T-helper 1 cell (primary cell): ENCODE measurements around the gene NAA38.
A peak's percentile ranks its signal among the peaks of the same experiment; 100 is the strongest.

Source experiments
- DNase-seq, 5 donors: peaks; one replicate each; pipeline ENCODE4 v3.0.0-alpha.2; 2012 to 2020
- total RNA-seq, 4 donors: gene quantifications; one replicate each; lab custom pipeline; 2026; lab: John Stamatoyannopoulos, UW

NAA38 gene
- total RNA-seq = 10.5 to 14.7 (median 13.0) reads per million in 4 donors

GRCh38 chr17:7856811-7857712, at the start of gene NAA38:
Gene NAA38, minus strand, starts transcription at chr17:7857559. Its CDS starts 96 bp downstream, at chr17:7857463.
- peak; percentile 86 to 99 (median 94) for DNase-seq

GRCh38 chr17:7903154-7904103, 46.1 kb upstream of the NAA38 start:
- DNase-seq = no peak

GRCh38 chr17:7897773-7898172, 40.4 kb upstream of the NAA38 start:
- no peak for DNase-seq

- no peak for DNase-seq
Measured at GRCh38 chr17:7897090-7897489, 39.7 kb upstream of the NAA38 start.

- no peak for DNase-seq
Measured at GRCh38 chr17:7894866-7895265, 37.5 kb upstream of the NAA38 start.

GRCh38 chr17:7894226-7894625, 36.9 kb upstream of the NAA38 start:
- no peak for DNase-seq

GRCh38 chr17:7893187-7893880, 36.0 kb upstream of the NAA38 start:
- no peak for DNase-seq

GRCh38 chr17:7889166-7889955, 32.0 kb upstream of the NAA38 start:
- peak in 2 of 5 donors; percentile 19 to 28 for DNase-seq

- peak in 3 of 5 donors; percentile 25 to 47 (median 34) for DNase-seq
Measured at GRCh38 chr17:7888184-7888920, 31.0 kb upstream of the NAA38 start, which contains the start of gene CHD3. Gene CHD3, plus strand, starts transcription at chr17:7888789. Its CDS starts 212 bp downstream, at chr17:7889001.

- peak; percentile 69 to 94 (median 83) for DNase-seq
Measured at GRCh38 chr17:7887482-7888183, 30.3 kb upstream of the NAA38 start.

- DNase-seq = no peak
Measured at GRCh38 chr17:7887038-7887481, 29.7 kb upstream of the NAA38 start.

- peak; percentile 40 to 69 (median 62) for DNase-seq
Measured at GRCh38 chr17:7886227-7887037, 29.1 kb upstream of the NAA38 start.

- DNase-seq = peak in 3 of 5 donors; percentile 24 to 48 (median 37)
Measured at GRCh38 chr17:7885367-7886226, 28.2 kb upstream of the NAA38 start.

GRCh38 chr17:7884581-7885366, 27.4 kb upstream of the NAA38 start:
- peak in 4 of 5 donors; percentile 22 to 57 (median 26) for DNase-seq

GRCh38 chr17:7883781-7884386, 26.5 kb upstream of the NAA38 start:
- DNase-seq = peak in 4 of 5 donors; percentile 19 to 42 (median 25)

- DNase-seq = no peak
Measured at GRCh38 chr17:7882629-7883028, 25.3 kb upstream of the NAA38 start.

- DNase-seq = no peak
Measured at GRCh38 chr17:7882068-7882467, 24.7 kb upstream of the NAA38 start.
